NCI-H146 treated with DMSO at 0.1 percent for 48 hours (cell line): ENCODE measurements around the gene ENTR1.
"Not testable (repeated sequence)": the region's sequence is repeated elsewhere in the genome, so short reads cannot be mapped to it uniquely, and the experiment has no call there.

Experiments used
- DNase-seq: peaks from one replicate; lab custom pipeline; 2025; ENCODE audit not compliant: unreplicated experiment; lab: John Stamatoyannopoulos, UW

The ENTR1 gene

GRCh38 chr9:136421791-136422190 lies 11.4 kb upstream of the ENTR1 start:
- no peak for DNase-seq

GRCh38 chr9:136419092-136419420 lies 8.6 kb upstream of the ENTR1 start:
- no peak for DNase-seq

GRCh38 chr9:136418182-136419091 lies 8.0 kb upstream of the ENTR1 start:
- DNase-seq: no peak

GRCh38 chr9:136416914-136417313 lies 6.5 kb upstream of the ENTR1 start:
- DNase-seq: no peak

- no peak for DNase-seq
Observed at GRCh38 chr9:136416427-136416826, 6.0 kb upstream of the ENTR1 start.

- DNase-seq: no peak
Observed at GRCh38 chr9:136412962-136413361, 2.5 kb upstream of the ENTR1 start.

GRCh38 chr9:136411378-136411777 lies 964 bp upstream of the ENTR1 start:
- no peak for DNase-seq

- DNase-seq: no peak
Observed at GRCh38 chr9:136409557-136410455, 608 bp downstream of the ENTR1 start.

GRCh38 chr9:136407911-136408310 lies 2.5 kb downstream of the ENTR1 start:
- DNase-seq: no peak

- not testable (repeated sequence) for DNase-seq
Observed at GRCh38 chr9:136407061-136407460, 3.4 kb downstream of the ENTR1 start.

GRCh38 chr9:136405904-136406303 lies 4.5 kb downstream of the ENTR1 start:
- not testable (repeated sequence) for DNase-seq

GRCh38 chr9:136405481-136405880 lies 4.9 kb downstream of the ENTR1 start:
- DNase-seq: no peak

GRCh38 chr9:136404801-136405136 lies 5.6 kb downstream of the ENTR1 start:
- DNase-seq: no peak

GRCh38 chr9:136403915-136404800 lies 6.3 kb downstream of the ENTR1 start:
- DNase-seq: no peak

GRCh38 chr9:136403538-136403914 lies 6.9 kb downstream of the ENTR1 start:
- no peak for DNase-seq

- DNase-seq: no peak
Observed at GRCh38 chr9:136402067-136402466, 8.3 kb downstream of the ENTR1 start.

- no peak for DNase-seq
Observed at GRCh38 chr9:136401173-136401922, 9.1 kb downstream of the ENTR1 start.

GRCh38 chr9:136400038-136400834 lies 10.2 kb downstream of the ENTR1 start, which contains the start of gene SNAPC4:
SNAPC4 (minus strand) TSS chr9:136400170; CDS start chr9:136398428, 1,742 bp downstream.
- peak; percentile 57 for DNase-seq
